Measurements from ENCODE around the gene CAMK1G. TPM values are rescaled to one million over a fixed set of nuclear protein-coding genes. Genes with fewer than 3 reads are reported as not detected.

CAMK1G gene
- total RNA-seq, 2 donors from 2014 or later = 0.43 to 0.63 TPM

DNA sequence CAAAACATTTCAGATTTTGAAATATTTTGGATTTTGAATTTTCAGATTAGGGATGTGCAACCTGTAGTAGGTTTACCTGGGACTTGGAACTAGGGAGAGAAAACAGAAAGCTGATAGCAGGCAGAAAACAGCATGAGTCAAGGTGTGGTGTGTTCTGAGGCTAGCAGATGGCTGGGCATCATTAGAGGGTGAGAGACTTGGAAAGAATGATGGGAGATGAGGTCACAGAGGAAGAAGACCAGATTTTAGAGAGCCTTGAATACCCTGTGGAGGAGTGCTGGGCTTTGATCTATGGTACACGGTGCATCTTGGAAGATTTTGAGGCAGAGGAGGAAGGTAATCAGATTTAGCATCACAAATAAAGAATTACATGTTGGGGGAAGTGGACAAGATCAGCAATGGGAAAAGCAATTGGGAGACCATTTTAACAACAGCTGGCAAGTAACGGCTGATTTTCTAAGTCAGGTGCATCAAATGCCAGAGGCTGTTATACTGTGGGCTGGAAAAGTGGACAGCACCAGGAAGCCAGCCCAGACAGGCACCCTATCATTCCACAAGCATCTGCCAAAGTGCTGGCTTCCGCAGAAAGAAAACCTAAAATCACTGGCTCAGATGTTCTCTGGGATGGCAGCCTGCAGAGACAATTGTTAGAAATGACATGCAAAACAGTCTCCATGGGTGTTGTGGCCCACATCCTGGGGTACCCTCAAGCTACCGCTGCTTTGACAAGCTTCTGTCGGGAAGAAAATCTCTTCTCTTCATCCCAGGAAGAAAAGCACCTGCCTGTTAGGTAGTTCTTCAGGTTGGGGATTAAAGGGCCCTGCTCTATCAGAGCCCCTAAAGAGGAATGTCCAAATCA is 30.9 kb upstream of the CAMK1G start:
- DNase-seq (no peak), ATAC-seq (replicated peaks in 1 of 2) (no peak)
- H3K27ac Mint-ChIP-seq = no peak overlapping the region
- H3K36me3 Mint-ChIP-seq (ENCODE audit: insufficient read depth in 2 of 2) = no peaks in the 10 kb centered on the region
- peaks cover 12% of the 10 kb centered on the region for H3K27me3 Mint-ChIP-seq (ENCODE audit: low read depth)
- no peak overlapping the region for H3K4me3 Mint-ChIP-seq
- H3K4me1 Mint-ChIP-seq (ENCODE audit: low read depth) = no peaks in the 10 kb centered on the region
- no peaks in the 10 kb centered on the region for H3K9me3 Mint-ChIP-seq

DNA sequence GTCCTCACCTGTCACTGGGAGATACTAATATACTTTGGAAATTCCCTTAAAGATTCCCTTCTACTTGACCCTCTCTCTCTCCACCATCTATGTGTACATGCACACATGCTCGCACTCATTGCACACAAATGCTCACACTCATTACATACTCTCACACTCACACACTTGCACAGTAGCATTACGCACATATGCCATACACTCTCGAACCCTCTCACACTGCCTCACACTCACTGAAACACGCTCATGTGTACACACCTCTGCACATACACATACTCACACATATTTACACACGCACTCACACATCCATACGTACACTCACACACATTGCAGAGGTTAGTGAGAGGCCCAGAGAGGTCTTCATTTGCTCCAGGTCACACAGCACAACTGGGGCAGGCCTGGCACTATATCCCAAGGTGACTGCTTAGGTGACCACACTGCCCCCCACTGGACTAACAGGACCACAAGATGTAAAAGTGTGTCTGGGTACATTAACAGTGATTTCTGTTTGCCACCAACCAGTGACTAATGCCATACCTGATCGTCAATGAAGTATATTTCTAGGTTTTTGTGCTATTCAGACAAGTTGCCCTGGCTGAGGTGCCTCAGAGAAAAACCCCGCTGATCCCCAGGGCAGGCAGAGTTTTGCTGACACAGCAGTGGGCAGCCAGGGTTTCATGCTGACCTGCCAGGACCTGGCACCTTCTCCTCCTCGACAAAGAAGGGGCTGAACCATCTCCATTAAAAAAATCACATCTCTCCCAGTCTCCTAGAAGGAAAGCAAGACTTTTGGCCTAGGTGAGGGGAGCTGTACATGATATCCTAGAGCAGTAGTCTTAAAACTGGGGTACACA is 28.5 kb upstream of the CAMK1G start:
- H3K36me3 Mint-ChIP-seq (ENCODE audit: insufficient read depth in 2 of 2) = no peaks in the 10 kb centered on the region
- no peaks in the 10 kb centered on the region for H3K4me1 Mint-ChIP-seq (ENCODE audit: low read depth)
- H3K9me3 Mint-ChIP-seq = no peaks in the 10 kb centered on the region
- H3K27me3 Mint-ChIP-seq (ENCODE audit: low read depth) = peaks cover 12% of the 10 kb centered on the region
- ATAC-seq (replicated peaks in 1 of 2) (no peak), DNase-seq (no peak)
- no peak overlapping the region for H3K4me3 Mint-ChIP-seq
- H3K27ac Mint-ChIP-seq = no peak overlapping the region

DNA sequence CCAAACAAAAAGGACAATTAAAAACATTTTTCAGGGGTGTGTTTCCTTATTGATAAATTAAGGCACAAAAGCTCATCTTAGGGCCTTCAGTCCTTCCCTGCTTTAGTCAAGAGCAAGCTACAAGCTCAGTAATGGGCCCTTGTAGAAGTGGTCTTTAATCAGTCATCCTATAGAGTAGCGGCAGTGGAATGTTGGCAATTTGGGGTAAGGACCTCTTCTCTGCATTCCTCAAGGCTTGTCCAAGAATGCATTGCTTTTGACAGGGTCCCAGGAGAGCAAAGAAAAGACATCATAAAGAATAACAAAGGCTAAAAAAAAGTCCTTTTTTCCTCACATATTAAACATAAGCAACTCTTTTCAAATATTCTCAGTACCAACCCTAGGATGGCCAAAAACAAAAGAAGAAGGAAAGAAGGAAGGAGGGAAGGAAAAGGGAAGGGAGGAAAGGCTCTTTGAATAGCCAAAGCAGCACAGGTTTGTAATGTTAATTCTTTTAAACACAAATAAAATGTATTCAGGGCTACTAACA is 27.3 kb upstream of the CAMK1G start:
- H3K36me3 Mint-ChIP-seq (ENCODE audit: insufficient read depth in 2 of 2) = no peaks in the 10 kb centered on the region
- H3K27ac Mint-ChIP-seq = no peak overlapping the region
- DNase-seq (no peak), ATAC-seq (replicated peaks in 1 of 2) (no peak)
- H3K4me1 Mint-ChIP-seq (ENCODE audit: low read depth) = no peaks in the 10 kb centered on the region
- H3K9me3 Mint-ChIP-seq = no peaks in the 10 kb centered on the region
- peaks cover 12% of the 10 kb centered on the region for H3K27me3 Mint-ChIP-seq (ENCODE audit: low read depth)
- H3K4me3 Mint-ChIP-seq = no peak overlapping the region

DNA sequence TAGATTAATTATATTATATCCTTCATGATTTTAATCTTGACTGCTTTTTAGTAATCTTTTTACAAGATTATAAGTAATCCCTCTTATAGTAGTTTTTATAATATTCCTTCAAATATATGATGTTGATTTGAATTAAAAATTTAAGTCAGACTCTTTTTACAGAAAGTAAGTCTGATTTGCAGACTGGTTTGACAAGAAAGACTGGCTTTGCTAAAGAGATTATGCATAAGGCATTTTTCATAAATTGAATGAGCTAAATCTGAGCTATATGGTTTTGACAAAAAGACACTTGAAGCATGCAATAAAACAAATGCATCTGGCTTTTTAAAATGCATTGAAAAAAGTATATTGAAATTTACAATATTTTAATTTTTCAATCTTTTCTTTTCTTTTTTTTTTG is 26.3 kb upstream of the CAMK1G start:
- DNase-seq (no peak), ATAC-seq (replicated peaks in 1 of 2) (no peak)
- no peak overlapping the region for H3K4me3 Mint-ChIP-seq
- peaks cover 12% of the 10 kb centered on the region for H3K27me3 Mint-ChIP-seq (ENCODE audit: low read depth)
- H3K4me1 Mint-ChIP-seq (ENCODE audit: low read depth) = no peaks in the 10 kb centered on the region
- H3K9me3 Mint-ChIP-seq = no peaks in the 10 kb centered on the region
- H3K27ac Mint-ChIP-seq = no peak overlapping the region
- H3K36me3 Mint-ChIP-seq (ENCODE audit: insufficient read depth in 2 of 2) = no peaks in the 10 kb centered on the region

- H3K4me1 Mint-ChIP-seq (ENCODE audit: low read depth) = no peaks in the 10 kb centered on the region
- DNase-seq (no peak), ATAC-seq (replicated peaks in 1 of 2) (no peak)
- H3K4me3 Mint-ChIP-seq = no peak overlapping the region
- H3K36me3 Mint-ChIP-seq (ENCODE audit: insufficient read depth in 2 of 2) = no peaks in the 10 kb centered on the region
- peaks cover 31% of the 10 kb centered on the region for H3K27me3 Mint-ChIP-seq (ENCODE audit: low read depth)
- no peak overlapping the region for H3K27ac Mint-ChIP-seq
- no peaks in the 10 kb centered on the region for H3K9me3 Mint-ChIP-seq
These were observed 23.0 kb upstream of the CAMK1G start for GRCh38 chr1:209560529-209560928.

DNA sequence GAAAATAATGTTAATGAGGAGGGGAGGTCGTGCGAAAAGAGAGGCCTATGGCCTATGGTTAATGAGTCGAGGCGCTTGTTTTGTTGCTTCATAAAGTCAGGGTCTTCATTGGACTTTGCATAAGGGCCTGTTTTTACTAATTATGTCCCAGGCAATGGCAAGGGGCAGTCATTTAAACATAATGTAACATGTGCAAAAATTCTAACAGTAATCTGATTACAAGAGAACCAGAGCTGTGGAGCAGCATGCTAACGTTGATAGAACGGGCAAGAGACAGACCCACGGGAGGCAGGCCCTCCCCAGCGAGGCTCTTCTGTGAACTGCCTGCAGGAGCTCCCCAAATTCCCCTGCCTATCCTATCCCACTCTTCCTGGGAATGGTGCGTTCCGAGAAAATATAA is 22.6 kb upstream of the CAMK1G start:
- Mint-ChIP-seq H3K9me3 (no peaks in the 10 kb centered on the region), H3K27ac (no peak overlapping the region), H3K27me3 (ENCODE audit: low read depth) (peaks cover 31% of the 10 kb centered on the region), H3K4me1 (ENCODE audit: low read depth) (peaks cover 1% of the 10 kb centered on the region), H3K4me3 (no peak overlapping the region), H3K36me3 (ENCODE audit: insufficient read depth in 2 of 2) (no peaks in the 10 kb centered on the region)
- no peak for DNase-seq
- ATAC-seq (replicated peaks in 1 of 2) = no peak

DNA sequence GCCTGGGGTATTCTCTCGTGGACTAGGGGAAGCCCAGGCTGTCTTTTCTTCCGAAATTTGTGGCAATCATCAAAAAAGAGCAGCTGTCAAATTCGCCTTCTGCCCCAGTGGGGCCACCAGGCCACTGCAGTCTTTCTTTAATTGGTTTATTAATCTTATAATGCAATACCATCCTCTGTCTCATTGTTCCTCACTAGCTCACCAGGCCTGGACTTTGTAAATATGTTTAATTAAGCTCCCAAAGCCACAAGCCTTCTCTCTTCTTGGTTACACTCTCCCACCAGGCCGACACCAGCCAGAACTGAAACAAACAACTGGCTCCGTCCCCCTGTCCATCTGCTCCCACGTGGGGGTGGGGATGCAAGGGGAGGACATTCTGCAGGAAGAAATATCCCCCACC is 22.0 kb upstream of the CAMK1G start:
- no peak for ATAC-seq (replicated peaks in 1 of 2)
- H3K27ac Mint-ChIP-seq = no peak overlapping the region
- DNase-seq = no peak
- H3K36me3 Mint-ChIP-seq (ENCODE audit: insufficient read depth in 2 of 2) = no peaks in the 10 kb centered on the region
- H3K9me3 Mint-ChIP-seq = no peaks in the 10 kb centered on the region
- H3K4me1 Mint-ChIP-seq (ENCODE audit: low read depth) = peaks cover 7% of the 10 kb centered on the region
- no peak overlapping the region for H3K4me3 Mint-ChIP-seq
- peaks cover 37% of the 10 kb centered on the region for H3K27me3 Mint-ChIP-seq (ENCODE audit: low read depth)

DNA sequence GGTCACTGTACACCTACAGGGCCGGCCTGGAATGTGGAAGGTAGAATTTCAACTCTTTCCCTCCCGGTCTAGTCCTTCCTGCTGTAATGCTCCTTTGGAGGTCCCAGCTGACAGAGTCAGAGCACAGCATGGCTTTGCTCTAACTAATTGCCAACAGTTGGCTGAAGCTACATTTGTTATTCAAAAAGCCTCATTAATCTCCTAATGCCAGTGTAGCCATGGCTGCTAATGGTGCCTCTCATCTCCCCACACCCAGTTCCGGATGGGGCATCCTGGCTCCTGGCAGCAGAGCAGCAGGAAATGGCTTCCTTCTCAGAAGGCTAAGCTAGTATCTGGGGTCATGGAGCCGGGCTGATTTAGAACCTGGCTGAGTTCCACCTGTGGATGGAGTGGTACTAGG is 18.7 kb upstream of the CAMK1G start:
- ATAC-seq (replicated peaks in 1 of 2) = no peak
- H3K9me3 Mint-ChIP-seq = no peaks in the 10 kb centered on the region
- no peak overlapping the region for H3K4me3 Mint-ChIP-seq
- DNase-seq = no peak
- peaks cover 49% of the 10 kb centered on the region for H3K27me3 Mint-ChIP-seq (ENCODE audit: low read depth)
- H3K4me1 Mint-ChIP-seq (ENCODE audit: low read depth) = peaks cover 32% of the 10 kb centered on the region
- H3K36me3 Mint-ChIP-seq (ENCODE audit: insufficient read depth in 2 of 2) = no peaks in the 10 kb centered on the region
- no peak overlapping the region for H3K27ac Mint-ChIP-seq

- no peak overlapping the region for H3K4me3 Mint-ChIP-seq
- peak; percentile 75 to 80 for DNase-seq
- H3K27ac Mint-ChIP-seq = peak overlapping the region; percentile 27
- H3K36me3 Mint-ChIP-seq (ENCODE audit: insufficient read depth in 2 of 2) = no peaks in the 10 kb centered on the region
- H3K27me3 Mint-ChIP-seq (ENCODE audit: low read depth) = peaks cover 61% of the 10 kb centered on the region
- ATAC-seq (replicated peaks in 1 of 2) = peak; percentile 79 to 84
- H3K4me1 Mint-ChIP-seq (ENCODE audit: low read depth) = peaks cover 35% of the 10 kb centered on the region
- no peaks in the 10 kb centered on the region for H3K9me3 Mint-ChIP-seq
These were observed 17.5 kb upstream of the CAMK1G start for GRCh38 chr1:209565759-209566678.

- peak; percentile 16 to 61 for ATAC-seq (replicated peaks in 1 of 2)
- H3K4me1 Mint-ChIP-seq (ENCODE audit: low read depth) = peaks cover 35% of the 10 kb centered on the region
- DNase-seq = no peak
- H3K9me3 Mint-ChIP-seq = no peaks in the 10 kb centered on the region
- no peak overlapping the region for H3K4me3 Mint-ChIP-seq
- no peaks in the 10 kb centered on the region for H3K36me3 Mint-ChIP-seq (ENCODE audit: insufficient read depth in 2 of 2)
- H3K27ac Mint-ChIP-seq = no peak overlapping the region
- H3K27me3 Mint-ChIP-seq (ENCODE audit: low read depth) = peaks cover 51% of the 10 kb centered on the region
These were observed 15.8 kb upstream of the CAMK1G start for GRCh38 chr1:209567698-209568175.

DNA sequence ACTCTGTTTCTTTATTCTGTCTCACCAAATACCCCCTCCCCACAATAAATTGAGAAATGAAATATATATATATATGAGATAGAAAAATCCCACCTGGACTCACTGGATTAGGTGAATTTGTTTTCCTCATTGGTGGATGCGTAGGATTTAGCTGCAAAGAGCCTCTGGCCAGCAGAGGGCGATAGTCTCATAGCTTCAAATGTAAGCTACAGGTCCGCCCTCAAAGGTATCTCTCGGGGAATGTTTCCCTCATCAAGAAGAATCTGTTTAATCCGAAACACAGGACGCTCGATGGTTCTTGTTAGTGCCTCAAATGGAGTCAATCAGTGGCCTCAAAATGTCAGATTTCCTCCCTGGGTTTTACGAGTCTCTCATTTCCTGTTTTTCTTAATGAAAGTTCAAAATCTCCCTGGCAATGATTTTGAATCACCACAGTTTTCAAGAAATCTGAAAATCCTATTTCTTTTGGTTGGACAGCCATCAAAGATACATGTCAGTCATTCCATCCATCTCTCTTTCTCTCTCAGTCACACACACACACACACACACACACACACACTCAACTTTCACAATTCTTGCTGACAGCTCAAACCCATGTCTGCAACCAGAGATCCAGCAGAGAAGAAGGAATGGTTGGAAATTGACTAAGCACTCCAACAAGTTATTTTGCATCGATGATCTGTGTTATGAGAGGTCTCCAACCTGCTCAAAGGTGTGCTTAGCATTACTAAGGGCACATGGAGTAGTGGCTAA is 13.9 kb upstream of the CAMK1G start:
- Mint-ChIP-seq H3K27me3 (ENCODE audit: low read depth) (peaks cover 39% of the 10 kb centered on the region), H3K9me3 (no peaks in the 10 kb centered on the region), H3K27ac (peak overlapping the region; percentile 7), H3K4me1 (ENCODE audit: low read depth) (peaks cover 35% of the 10 kb centered on the region), H3K36me3 (ENCODE audit: insufficient read depth in 2 of 2) (no peaks in the 10 kb centered on the region), H3K4me3 (peak overlapping the region; percentile 23 to 46)
- ATAC-seq (replicated peaks in 1 of 2) (peak; percentile 54 to 61), DNase-seq (peak; percentile 74 to 76)

GRCh38 chr1:209570743-209571142 is 12.8 kb upstream of the CAMK1G start:
- ATAC-seq (replicated peaks in 1 of 2) (no peak), DNase-seq (no peak)
- Mint-ChIP-seq H3K4me3 (no peak overlapping the region), H3K27me3 (ENCODE audit: low read depth) (peaks cover 38% of the 10 kb centered on the region), H3K36me3 (ENCODE audit: insufficient read depth in 2 of 2) (no peaks in the 10 kb centered on the region), H3K4me1 (ENCODE audit: low read depth) (peaks cover 35% of the 10 kb centered on the region), H3K9me3 (no peaks in the 10 kb centered on the region), H3K27ac (no peak overlapping the region)
